MCF 10A (cell line): Measurements from ENCODE around the gene PRPF40B. TPM values are rescaled to one million over a fixed set of nuclear protein-coding genes. Genes with fewer than 3 reads are reported as not detected.

Experiments used
- BruUV-seq: library from RNA; stranded (reverse); fragments of 400-500 nt; replicated peaks from 2 replicates; lab custom pipeline; 2021; lab: Mats Ljungman, UMichigan
- CTCF ChIA-PET: fragments of 300-600 bp; sonication (Branson Sonifier 250); formaldehyde crosslinking; extraction: SDS; loops from one replicate; lab custom pipeline; 2021; ENCODE audit warnings: antibody characterized with exemption, inconsistent platforms; lab: Yijun Ruan, JAX
- POLR2A ChIA-PET: fragments of 300-600, 350-650 bp; sonication (Branson Sonifier 250); formaldehyde crosslinking; extraction: SDS; loops from one replicate; lab custom pipeline; 2020; ENCODE audit warnings: antibody characterized with exemption, inconsistent platforms; lab: Yijun Ruan, JAX
- DNase-seq: peaks from one replicate; pipeline ENCODE4 v3.0.0-alpha.2; 2018; ENCODE audit not compliant: unreplicated experiment
- H3K27ac Mint-ChIP-seq: one replicate; pipeline ENCODE4 v1.8.0; 2022; ENCODE audit warnings: mild to moderate bottlenecking, low read depth, mixed read lengths; ENCODE audit not compliant: unreplicated experiment
- H3K27me3 Mint-ChIP-seq: one replicate; pipeline ENCODE4 v1.8.0; 2022; ENCODE audit warnings: mixed read lengths; ENCODE audit not compliant: insufficient read depth, unreplicated experiment
- H3K36me3 Mint-ChIP-seq: one replicate; pipeline ENCODE4 v1.8.0; 2022; ENCODE audit warnings: mild to moderate bottlenecking, moderate library complexity, mixed read lengths; ENCODE audit not compliant: insufficient read depth, unreplicated experiment
- H3K4me1 Mint-ChIP-seq: one replicate; pipeline ENCODE4 v1.8.0; 2022; ENCODE audit warnings: mixed read lengths; ENCODE audit not compliant: insufficient read depth, unreplicated experiment
- H3K4me3 Mint-ChIP-seq: one replicate; pipeline ENCODE4 v1.8.0; 2022; ENCODE audit warnings: mild to moderate bottlenecking, moderate library complexity, mixed read lengths; ENCODE audit not compliant: unreplicated experiment
- H3K9me3 Mint-ChIP-seq: one replicate; pipeline ENCODE4 v1.8.0; 2022; ENCODE audit warnings: mixed read lengths; ENCODE audit not compliant: unreplicated experiment
- intact Hi-C: fragments of 100-400 bp; cut with micrococcal nuclease; formaldehyde crosslinking; loops from 2 replicates; pipeline ENCODE4 v1.14.1; 2022
- total RNA-seq: library from RNA; stranded (reverse); gene quantifications from 2 replicates; pipeline ENCODE4 v1.2.3, GENCODE V29; 2022
- TF ChIP-seq, protein P1 (sequence below): fragments of 200-600 bp; IDR thresholded peaks from one replicate; pipeline ENCODE4 v1.8.0; 2022; ENCODE audit warnings: antibody characterized with exemption, mild to moderate bottlenecking; ENCODE audit not compliant: unreplicated experiment

PRPF40B gene
- total RNA-seq, 1 experiment from 2014 or later, result 48.5 TPM

- intact Hi-C loops, result no loop called here
- DNase-seq, result no peak
- Mint-ChIP-seq H3K27me3 (no peaks in the 10 kb centered on the region), H3K27ac (no peak overlapping the region), H3K9me3 (no peaks in the 10 kb centered on the region), H3K36me3 (no peaks in the 10 kb centered on the region), H3K4me3 (no peak overlapping the region), H3K4me1 (peaks cover 20% of the 10 kb centered on the region)
- no TSS peak for BruUV-seq
- ChIA-PET CTCF (interaction anchor here (0.7 to 1.2 kb wide), 3 partner anchors 10 to 329 kb away, joined by 3 to 5 read pairs (median 4); no protein-coding TSS in a partner anchor), POLR2A (interaction anchor here (0.5 to 1.5 kb wide), 5 partner anchors 18 to 324 kb away, joined by 3 to 5 read pairs (median 3); partner anchors contain the start of gene TMBIM6)
- TF ChIP-seq, protein P1, sequence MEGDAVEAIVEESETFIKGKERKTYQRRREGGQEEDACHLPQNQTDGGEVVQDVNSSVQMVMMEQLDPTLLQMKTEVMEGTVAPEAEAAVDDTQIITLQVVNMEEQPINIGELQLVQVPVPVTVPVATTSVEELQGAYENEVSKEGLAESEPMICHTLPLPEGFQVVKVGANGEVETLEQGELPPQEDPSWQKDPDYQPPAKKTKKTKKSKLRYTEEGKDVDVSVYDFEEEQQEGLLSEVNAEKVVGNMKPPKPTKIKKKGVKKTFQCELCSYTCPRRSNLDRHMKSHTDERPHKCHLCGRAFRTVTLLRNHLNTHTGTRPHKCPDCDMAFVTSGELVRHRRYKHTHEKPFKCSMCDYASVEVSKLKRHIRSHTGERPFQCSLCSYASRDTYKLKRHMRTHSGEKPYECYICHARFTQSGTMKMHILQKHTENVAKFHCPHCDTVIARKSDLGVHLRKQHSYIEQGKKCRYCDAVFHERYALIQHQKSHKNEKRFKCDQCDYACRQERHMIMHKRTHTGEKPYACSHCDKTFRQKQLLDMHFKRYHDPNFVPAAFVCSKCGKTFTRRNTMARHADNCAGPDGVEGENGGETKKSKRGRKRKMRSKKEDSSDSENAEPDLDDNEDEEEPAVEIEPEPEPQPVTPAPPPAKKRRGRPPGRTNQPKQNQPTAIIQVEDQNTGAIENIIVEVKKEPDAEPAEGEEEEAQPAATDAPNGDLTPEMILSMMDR, result no peak
Measured at GRCh38 chr12:49626169-49626835, 2.9 kb downstream of the PRPF40B start.

DNA sequence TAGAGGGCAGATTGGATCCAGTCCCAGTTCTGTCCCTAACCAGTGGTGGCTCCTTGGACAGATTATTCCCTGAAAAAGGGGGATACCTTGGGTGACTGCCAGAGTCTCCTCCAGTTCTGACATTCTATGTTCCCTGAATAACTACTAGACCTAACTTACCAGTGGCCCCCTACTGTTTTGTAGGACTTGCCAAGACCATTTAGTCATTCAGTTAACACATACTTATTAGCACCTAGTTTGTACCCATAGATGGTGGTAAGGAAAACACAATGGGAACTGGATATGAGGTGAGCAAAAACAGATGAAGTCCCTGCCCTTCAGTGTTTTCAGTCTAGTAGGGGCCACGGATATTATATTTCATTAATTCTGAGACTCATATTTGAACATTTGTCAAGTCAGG, 3.5 kb downstream of the PRPF40B start:
- no peak for DNase-seq
- Mint-ChIP-seq H3K27me3 (no peaks in the 10 kb centered on the region), H3K36me3 (peaks cover 4% of the 10 kb centered on the region), H3K4me3 (no peak overlapping the region), H3K9me3 (no peaks in the 10 kb centered on the region), H3K27ac (no peak overlapping the region), H3K4me1 (peaks cover 15% of the 10 kb centered on the region)
- TF ChIP-seq, protein P1, result no peak
- intact Hi-C loops, result no loop called here
- CTCF ChIA-PET, result interaction anchor here (0.8 to 2.3 kb wide), 5 partner anchors 10 to 330 kb away, joined by 3 to 17 read pairs (median 3); partner anchors contain the start of gene TMBIM6
- POLR2A ChIA-PET, result interaction anchor here (1.7 kb wide), 1 partner anchor 9 kb away, joined by 5 read pairs; no protein-coding TSS in a partner anchor
- BruUV-seq, result no TSS peak

GRCh38 chr12:49627752-49628360, 4.5 kb downstream of the PRPF40B start:
- H3K27me3 Mint-ChIP-seq, result no peaks in the 10 kb centered on the region
- H3K4me1 Mint-ChIP-seq, result peaks cover 11% of the 10 kb centered on the region
- TF ChIP-seq, protein P1, result no peak
- BruUV-seq, result no TSS peak
- H3K36me3 Mint-ChIP-seq, result peaks cover 8% of the 10 kb centered on the region
- CTCF ChIA-PET, result interaction anchor here (0.7 to 2.3 kb wide), 6 partner anchors 9 to 149 kb away, joined by 3 to 17 read pairs (median 3); partner anchors contain the start of gene TMBIM6
- POLR2A ChIA-PET, result interaction anchor here (0.6 to 1.7 kb wide), 3 partner anchors 8 to 1311 kb away, joined by 3 to 5 read pairs (median 4); no protein-coding TSS in a partner anchor
- intact Hi-C loops, result no loop called here
- no peaks in the 10 kb centered on the region for H3K9me3 Mint-ChIP-seq
- no peak overlapping the region for H3K4me3 Mint-ChIP-seq
- peak; percentile 67 for DNase-seq
- H3K27ac Mint-ChIP-seq, result no peak overlapping the region

DNA sequence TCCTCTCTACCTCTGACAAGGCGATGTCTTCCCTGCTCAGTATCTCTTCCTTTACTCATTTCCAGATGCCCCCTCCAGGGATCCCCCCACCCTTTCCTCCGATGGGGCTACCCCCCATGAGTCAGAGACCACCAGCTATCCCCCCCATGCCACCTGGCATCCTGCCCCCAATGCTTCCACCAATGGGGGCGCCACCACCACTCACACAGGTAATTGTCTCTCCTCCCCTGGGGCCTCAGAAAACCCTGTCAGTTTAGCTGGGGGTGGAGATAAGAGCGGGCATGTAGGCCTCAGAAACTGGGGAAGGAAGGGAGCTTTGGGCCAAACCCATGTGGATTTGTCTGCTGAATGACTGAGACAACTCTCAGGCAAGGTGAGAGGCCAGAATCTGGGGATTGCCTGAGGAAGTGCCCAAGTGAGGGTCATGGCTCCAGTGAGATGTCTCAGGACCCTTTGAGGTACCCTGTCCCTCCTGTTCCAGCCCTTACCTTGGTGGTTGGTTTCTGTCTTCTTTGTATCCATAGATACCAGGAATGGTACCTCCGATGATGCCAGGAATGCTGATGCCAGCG, 8.1 kb downstream of the PRPF40B start:
- BruUV-seq, result no TSS peak

More for the DNA sequence above, 8.1 kb downstream of the PRPF40B start:
- intact Hi-C loops, result no loop called here
- no peak overlapping the region for H3K4me3 Mint-ChIP-seq
- H3K27ac Mint-ChIP-seq, result no peak overlapping the region
- H3K36me3 Mint-ChIP-seq, result peaks cover 16% of the 10 kb centered on the region
- H3K4me1 Mint-ChIP-seq, result no peaks in the 10 kb centered on the region
- no peaks in the 10 kb centered on the region for H3K27me3 Mint-ChIP-seq
- TF ChIP-seq, protein P1, result no peak
- POLR2A ChIA-PET, result interaction anchor here (0.6 kb wide), 1 partner anchor 396 kb away, joined by 3 read pairs; no protein-coding TSS in a partner anchor
- CTCF ChIA-PET, result no interaction called here
- no peaks in the 10 kb centered on the region for H3K9me3 Mint-ChIP-seq
- DNase-seq, result no peak
